ENCODE results near the gene PHAX.
"Not testable (repeated sequence)": the region's sequence is repeated elsewhere in the genome, so short reads cannot be mapped to it uniquely, and the experiment has no call there.

PHAX gene

GRCh38 chr5:126603402-126603991 is 2.8 kb downstream of the PHAX start:
- no peak for DNase-seq

GRCh38 chr5:126605525-126605924 is 4.8 kb downstream of the PHAX start:
- no peak for DNase-seq

GRCh38 chr5:126610160-126610559 is 9.4 kb downstream of the PHAX start:
- no peak for DNase-seq

GRCh38 chr5:126610616-126611015 is 9.9 kb downstream of the PHAX start:
- no peak for DNase-seq

- DNase-seq, result no peak
These were observed 13.3 kb downstream of the PHAX start for GRCh38 chr5:126613941-126614592.

- no peak for DNase-seq
These were observed 14.5 kb downstream of the PHAX start for GRCh38 chr5:126615286-126615685.

GRCh38 chr5:126617603-126618002 is 16.9 kb downstream of the PHAX start:
- not testable (repeated sequence) for DNase-seq

GRCh38 chr5:126619781-126620180 is 19.0 kb downstream of the PHAX start:
- DNase-seq, result no peak

- DNase-seq, result peak; percentile 87
These were observed 23.8 kb downstream of the PHAX start for GRCh38 chr5:126624534-126624933.

- no peak for DNase-seq
These were observed 27.4 kb downstream of the PHAX start for GRCh38 chr5:126628102-126628501.

- DNase-seq, result no peak
These were observed 31.2 kb downstream of the PHAX start for GRCh38 chr5:126631920-126632319.

- no peak for DNase-seq
These were observed 32.8 kb downstream of the PHAX start for GRCh38 chr5:126633552-126633951.

- no peak for DNase-seq
These were observed 34.8 kb downstream of the PHAX start for GRCh38 chr5:126635585-126635984.

- no peak for DNase-seq
These were observed 36.2 kb downstream of the PHAX start for GRCh38 chr5:126636956-126637355.

- no peak for DNase-seq
These were observed 40.1 kb downstream of the PHAX start for GRCh38 chr5:126640866-126641265.

- no peak for DNase-seq
These were observed 40.6 kb downstream of the PHAX start for GRCh38 chr5:126641387-126641786.

GRCh38 chr5:126645132-126645531 is 44.4 kb downstream of the PHAX start:
- no peak for DNase-seq

- DNase-seq, result no peak
These were observed 46.3 kb downstream of the PHAX start for GRCh38 chr5:126647071-126647470.

- DNase-seq, result no peak
These were observed 47.7 kb downstream of the PHAX start for GRCh38 chr5:126648471-126648870.

GRCh38 chr5:126649057-126649456 is 48.3 kb downstream of the PHAX start:
- DNase-seq, result not testable (repeated sequence)

GRCh38 chr5:126649709-126650108 is 49.0 kb downstream of the PHAX start:
- DNase-seq, result not testable (repeated sequence)

GRCh38 chr5:126650463-126650862 is 49.7 kb downstream of the PHAX start:
- DNase-seq, result no peak

GRCh38 chr5:126651013-126651577 is 50.3 kb downstream of the PHAX start:
- no peak for DNase-seq

GRCh38 chr5:126656401-126657007 is 55.8 kb downstream of the PHAX start:
- DNase-seq, result peak; percentile 38
